Ascending aorta (tissue), 2 donors: ENCODE measurements around the gene KLHL11. TPM values are rescaled to one million over a fixed set of nuclear protein-coding genes. Genes with fewer than 3 reads are reported as not detected.

Source experiments
- DNase-seq, 2 donors: peaks; one replicate each; pipeline ENCODE4 v3.0.0-alpha.2; 2019; ENCODE audit warnings: low spot score in 2 of 2
- H3K27ac ChIP-seq, 2 donors: fragments of 200-600 bp; sonication (generic); one replicate each; pipeline ENCODE4 v1.5.1; 2016 to 2017; ENCODE audit warnings: mild to moderate bottlenecking in 1 of 2
- H3K27me3 ChIP-seq: fragments of 200-600 bp; sonication (generic); one replicate; pipeline ENCODE4 v1.5.1; 2017
- H3K36me3 ChIP-seq, 2 donors: fragments of 200-600 bp; sonication (generic); one replicate each; pipeline ENCODE4 v1.5.1; 2016
- H3K4me1 ChIP-seq, 2 donors: fragments of 200-600 bp; sonication (generic); one replicate each; pipeline ENCODE4 v1.5.1; 2016 to 2017; ENCODE audit warnings: mild to moderate bottlenecking in 1 of 2
- H3K4me3 ChIP-seq, 2 donors: fragments of 200-600 bp; sonication (generic); one replicate each; pipeline ENCODE4 v1.5.1; 2016 to 2017; ENCODE audit warnings: mild to moderate bottlenecking in 1 of 2
- H3K9me3 ChIP-seq, 2 donors: fragments of 200-600 bp; sonication (generic); one replicate each; pipeline ENCODE4 v1.5.1; 2016
- intact Hi-C: fragments of 100-400 bp; cut with DNase I; formaldehyde crosslinking; loops from one replicate; pipeline ENCODE4 v1.15.1; 2023
- total RNA-seq: library from RNA; depleted of rRNA; stranded (reverse); fragments of >200 nt; gene quantifications from one replicate; pipeline ENCODE4 v1.1.0, GENCODE V29; 2016
- TF ChIP-seq, protein P1 (sequence below), 3 experiments: fragments of 200-600 bp in 2 of 3; fragments of 450-650 bp in 1 of 3; sonication (generic) in 2 of 3; IDR thresholded peaks; one replicate each; pipeline ENCODE4 v1.5.1; 2016 to 2019; ENCODE audit warnings: antibody characterized with exemption in 3 of 3, mild to moderate bottlenecking in 1 of 3, moderate library complexity in 1 of 3

Gene KLHL11
- total RNA-seq, 1 donor from 2014 or later, result 8.9 TPM

DNA sequence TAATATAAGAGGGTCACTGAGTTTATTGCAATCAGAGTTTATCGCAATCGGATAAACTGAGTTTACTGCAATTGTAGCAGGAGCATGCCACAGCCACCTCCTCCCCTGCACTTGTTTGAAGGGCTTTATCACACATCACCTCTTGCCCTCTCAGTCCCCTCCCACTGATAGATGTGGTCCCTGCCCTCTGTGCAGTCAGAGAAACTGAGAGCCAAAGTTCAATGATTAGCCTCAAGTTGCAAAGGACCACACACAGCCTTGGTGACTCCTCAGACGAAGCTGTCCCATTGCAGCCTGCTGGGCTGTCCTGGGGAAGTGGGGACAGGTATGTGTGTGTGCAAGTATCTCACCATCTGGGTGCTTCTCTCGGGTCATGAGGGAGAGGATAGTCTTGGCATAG lies 39.9 kb upstream of the KLHL11 start:
- Histone ChIP-seq H3K4me3 (no peak overlapping the region), H3K36me3 (peaks cover 63 to 86% of the 10 kb centered on the region in 2 donors), H3K27ac (no peak overlapping the region), H3K27me3 (no peaks in the 10 kb centered on the region), H3K4me1 (no peaks in the 10 kb centered on the region), H3K9me3 (no peaks in the 10 kb centered on the region)
- DNase-seq, result no peak
- TF ChIP-seq, protein P1, sequence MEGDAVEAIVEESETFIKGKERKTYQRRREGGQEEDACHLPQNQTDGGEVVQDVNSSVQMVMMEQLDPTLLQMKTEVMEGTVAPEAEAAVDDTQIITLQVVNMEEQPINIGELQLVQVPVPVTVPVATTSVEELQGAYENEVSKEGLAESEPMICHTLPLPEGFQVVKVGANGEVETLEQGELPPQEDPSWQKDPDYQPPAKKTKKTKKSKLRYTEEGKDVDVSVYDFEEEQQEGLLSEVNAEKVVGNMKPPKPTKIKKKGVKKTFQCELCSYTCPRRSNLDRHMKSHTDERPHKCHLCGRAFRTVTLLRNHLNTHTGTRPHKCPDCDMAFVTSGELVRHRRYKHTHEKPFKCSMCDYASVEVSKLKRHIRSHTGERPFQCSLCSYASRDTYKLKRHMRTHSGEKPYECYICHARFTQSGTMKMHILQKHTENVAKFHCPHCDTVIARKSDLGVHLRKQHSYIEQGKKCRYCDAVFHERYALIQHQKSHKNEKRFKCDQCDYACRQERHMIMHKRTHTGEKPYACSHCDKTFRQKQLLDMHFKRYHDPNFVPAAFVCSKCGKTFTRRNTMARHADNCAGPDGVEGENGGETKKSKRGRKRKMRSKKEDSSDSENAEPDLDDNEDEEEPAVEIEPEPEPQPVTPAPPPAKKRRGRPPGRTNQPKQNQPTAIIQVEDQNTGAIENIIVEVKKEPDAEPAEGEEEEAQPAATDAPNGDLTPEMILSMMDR (IDR thresholded peaks at IDR 0.05), result no peak
- intact Hi-C loops, result no loop called here

DNA sequence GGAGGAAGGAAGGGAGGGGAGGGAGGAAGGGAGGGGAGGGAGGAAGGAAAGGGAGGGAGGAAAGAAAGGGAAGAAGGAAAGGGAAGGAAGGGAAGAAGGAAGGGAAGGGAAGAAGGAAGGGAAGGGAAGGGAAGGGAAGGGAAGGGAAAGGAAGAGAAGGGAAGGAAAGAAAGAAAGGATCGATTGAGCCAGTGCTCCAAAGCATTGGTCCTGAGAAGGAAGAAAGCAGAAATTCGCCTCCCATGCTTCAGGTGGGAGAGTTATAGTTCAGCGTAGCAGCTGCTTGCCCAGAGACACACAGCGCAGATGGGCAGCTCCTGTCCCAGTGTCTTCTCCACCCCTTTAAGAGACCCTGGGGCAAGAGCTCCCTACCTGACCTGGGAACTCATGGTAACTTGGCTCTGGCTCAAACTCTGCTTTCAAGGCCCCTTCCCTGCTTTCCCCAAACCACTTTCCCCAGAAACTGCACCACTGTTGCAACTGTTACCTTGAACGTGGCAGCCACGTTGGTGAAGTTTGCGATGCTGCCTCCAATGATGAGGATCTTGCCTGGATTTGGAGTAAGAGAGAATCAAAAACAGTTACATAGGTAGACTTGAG lies 39.1 kb upstream of the KLHL11 start:
- H3K36me3 ChIP-seq, result peaks cover 56 to 83% of the 10 kb centered on the region in 2 donors
- no peaks in the 10 kb centered on the region for H3K27me3 ChIP-seq
- no peaks in the 10 kb centered on the region for H3K9me3 ChIP-seq
- no peak overlapping the region for H3K4me3 ChIP-seq
- intact Hi-C loops, result no loop called here
- TF ChIP-seq, protein P1 (IDR thresholded peaks at IDR 0.05), result no peak
- no peaks in the 10 kb centered on the region for H3K4me1 ChIP-seq
- H3K27ac ChIP-seq, result no peak overlapping the region
- no peak for DNase-seq

DNA sequence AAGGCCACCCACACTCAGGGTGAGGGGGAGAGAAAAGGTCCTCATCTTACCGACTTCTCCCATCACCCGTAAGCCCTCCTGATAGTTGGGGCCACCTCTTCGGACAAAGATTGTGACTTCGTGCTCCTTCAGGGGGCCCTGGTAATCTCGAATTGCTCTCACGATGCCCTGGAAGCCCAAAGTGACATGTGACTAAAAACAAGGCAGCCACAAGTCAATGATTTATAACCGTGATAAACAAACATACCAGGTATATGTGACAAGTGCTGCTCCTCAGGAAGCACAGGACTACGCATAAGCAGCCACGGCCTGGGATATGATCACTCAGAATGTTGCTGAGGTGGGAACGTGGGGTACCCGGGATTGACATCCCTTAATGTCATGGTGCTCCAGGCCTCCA lies 36.4 kb upstream of the KLHL11 start:
- intact Hi-C loops, result no loop called here
- Histone ChIP-seq H3K4me3 (no peak overlapping the region), H3K36me3 (peaks cover 65 to 87% of the 10 kb centered on the region in 2 donors), H3K27ac (no peak overlapping the region), H3K9me3 (no peaks in the 10 kb centered on the region), H3K4me1 (no peaks in the 10 kb centered on the region), H3K27me3 (no peaks in the 10 kb centered on the region)
- no peak for DNase-seq
- TF ChIP-seq, protein P1 (IDR thresholded peaks at IDR 0.05), result no peak

DNA sequence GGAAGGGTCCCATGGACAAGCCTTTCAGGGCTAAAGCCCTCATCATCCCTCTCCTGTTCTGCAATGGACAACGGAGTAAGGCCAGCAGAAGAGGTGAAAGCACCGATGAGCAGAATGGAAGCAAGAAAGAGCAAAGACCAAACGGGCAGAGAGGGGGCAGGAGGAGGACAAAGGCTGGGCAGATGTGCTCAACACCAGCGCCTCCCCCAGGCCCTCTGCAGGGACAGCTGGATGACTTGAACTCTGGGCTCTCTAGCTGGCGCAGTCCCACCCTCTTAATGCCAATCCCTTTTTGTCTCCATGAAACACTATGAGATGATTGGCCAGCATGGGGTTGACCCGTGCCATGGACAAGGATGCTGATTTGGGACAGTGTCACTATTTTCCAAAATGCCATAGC lies 31.5 kb upstream of the KLHL11 start:
- TF ChIP-seq, protein P1 (IDR thresholded peaks at IDR 0.05), result no peak
- Histone ChIP-seq H3K4me1 (peaks cover 2 to 4% of the 10 kb centered on the region in 2 donors), H3K36me3 (peaks cover 56 to 88% of the 10 kb centered on the region in 2 donors), H3K9me3 (no peaks in the 10 kb centered on the region), H3K4me3 (no peak overlapping the region), H3K27ac (no peak overlapping the region), H3K27me3 (no peaks in the 10 kb centered on the region)
- no peak for DNase-seq
- intact Hi-C loops, result no loop called here

DNA sequence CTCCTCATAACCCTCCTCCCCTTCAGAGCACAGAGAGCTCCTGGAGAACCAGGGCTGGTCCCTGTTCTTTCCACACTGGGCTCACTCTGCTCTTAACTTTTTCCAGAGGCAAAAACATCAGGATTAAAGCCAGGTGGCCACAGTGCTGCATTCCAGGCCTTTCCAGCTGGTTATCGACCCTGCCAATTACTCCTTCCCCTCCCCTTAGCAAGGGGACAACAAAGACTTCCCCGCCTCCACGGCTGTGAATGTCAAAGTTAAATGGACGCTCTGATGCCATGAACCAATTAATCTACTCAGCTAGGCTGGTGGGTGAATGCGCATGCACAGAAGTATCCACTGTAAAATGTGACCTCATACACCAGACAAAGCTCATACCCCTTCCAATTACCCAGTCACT lies 30.4 kb upstream of the KLHL11 start:
- TF ChIP-seq, protein P1 (IDR thresholded peaks at IDR 0.05), result no peak
- Histone ChIP-seq H3K4me3 (no peak overlapping the region), H3K36me3 (peaks cover 61 to 88% of the 10 kb centered on the region in 2 donors), H3K9me3 (no peaks in the 10 kb centered on the region), H3K27me3 (no peaks in the 10 kb centered on the region), H3K4me1 (peaks cover 2 to 4% of the 10 kb centered on the region in 2 donors), H3K27ac (peak overlapping the region; percentile 24 to 59)
- no peak for DNase-seq
- intact Hi-C loops, result no loop called here
